ENCODE data around the gene PGAP1.

Gene PGAP1

GRCh38 chr2:196875414-196875813 is 51.1 kb downstream of the PGAP1 start:
- DNase-seq, result no peak

- no peak for DNase-seq
Observed at GRCh38 chr2:196873511-196873910, 53.0 kb downstream of the PGAP1 start.

- DNase-seq, result no peak
Observed at GRCh38 chr2:196854629-196855028, 71.9 kb downstream of the PGAP1 start.

- DNase-seq, result no peak
Observed at GRCh38 chr2:196853301-196854087, 73.0 kb downstream of the PGAP1 start.

GRCh38 chr2:196851088-196851487 is 75.4 kb downstream of the PGAP1 start:
- no peak for DNase-seq

- DNase-seq, result no peak
Observed at GRCh38 chr2:196849895-196850294, 76.6 kb downstream of the PGAP1 start.

- DNase-seq, result no peak
Observed at GRCh38 chr2:196846295-196846694, 80.2 kb downstream of the PGAP1 start.

- DNase-seq, result no peak
Observed at GRCh38 chr2:196845371-196845770, 81.1 kb downstream of the PGAP1 start.

- no peak for DNase-seq
Observed at GRCh38 chr2:196840171-196840570, 86.3 kb downstream of the PGAP1 start.

- no peak for DNase-seq
Observed at GRCh38 chr2:196839574-196839973, 86.9 kb downstream of the PGAP1 start.

GRCh38 chr2:196836440-196836839 is 90.1 kb downstream of the PGAP1 start:
- DNase-seq, result no peak

GRCh38 chr2:196830701-196831100 is 95.8 kb downstream of the PGAP1 start:
- DNase-seq, result no peak

GRCh38 chr2:196827356-196827755 is 99.2 kb downstream of the PGAP1 start:
- no peak for DNase-seq

GRCh38 chr2:196823750-196824522 is 102.6 kb downstream of the PGAP1 start:
- no peak for DNase-seq

GRCh38 chr2:196821195-196821594 is 105.3 kb downstream of the PGAP1 start:
- DNase-seq, result no peak

GRCh38 chr2:196809260-196809659 is 117.2 kb downstream of the PGAP1 start, which contains the start of gene C2orf66:
Gene C2orf66, minus strand, starts transcription at chr2:196809355. Its CDS starts 19 bp downstream, at chr2:196809336.
- DNase-seq, result no peak

GRCh38 chr2:196808083-196808665 is 118.3 kb downstream of the PGAP1 start:
- no peak for DNase-seq

- DNase-seq, result no peak
Observed at GRCh38 chr2:196804381-196804780, 122.1 kb downstream of the PGAP1 start.

- no peak for DNase-seq
Observed at GRCh38 chr2:196802401-196802800, 124.1 kb downstream of the PGAP1 start.

- DNase-seq, result no peak
Observed at GRCh38 chr2:196801674-196802261, 124.7 kb downstream of the PGAP1 start.

- DNase-seq, result no peak
Observed at GRCh38 chr2:196798980-196799379, 127.5 kb downstream of the PGAP1 start.

GRCh38 chr2:196792865-196793264 is 133.6 kb downstream of the PGAP1 start:
- no peak for DNase-seq

GRCh38 chr2:196783431-196784094 is 142.9 kb downstream of the PGAP1 start:
- no peak for DNase-seq
